ENCODE data around the gene ZNF106.
A peak's percentile ranks its signal among the peaks of the same experiment; 100 is the strongest.

The ZNF106 gene

DNA sequence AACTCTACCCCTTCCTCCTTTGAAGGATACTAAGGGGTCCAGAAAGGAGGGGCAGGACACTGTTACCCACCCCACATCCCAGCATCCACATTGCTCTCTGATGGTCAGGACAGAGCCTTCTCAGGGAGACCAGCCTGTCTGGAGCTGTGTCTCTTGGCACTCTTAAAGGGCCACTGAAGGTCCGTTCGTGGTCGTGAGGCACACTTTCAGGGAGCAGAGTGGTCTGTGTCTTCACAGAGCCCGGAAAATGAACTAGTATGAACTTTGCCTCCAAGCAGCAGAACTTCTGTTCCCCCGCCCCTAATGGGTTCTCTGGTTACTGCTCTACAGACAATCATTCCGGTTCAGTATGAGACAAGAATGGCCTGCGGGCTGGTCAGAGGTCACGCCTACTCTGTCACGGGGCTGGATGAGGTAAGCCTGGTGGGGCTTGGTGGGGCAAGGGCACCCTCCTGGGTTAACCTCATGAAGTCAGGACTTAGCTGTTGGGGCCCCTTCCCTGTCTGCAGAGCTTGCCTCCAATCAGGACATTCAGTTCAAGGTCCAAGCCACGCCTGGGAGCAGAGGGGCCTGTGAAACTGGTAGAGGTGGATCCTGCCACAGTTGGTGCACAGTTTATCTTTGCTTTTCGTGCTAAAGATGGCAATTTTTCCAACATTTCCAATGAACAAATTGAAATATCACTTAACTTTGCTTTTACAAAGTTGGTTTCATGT is 98.5 kb downstream of the ZNF106 start:
- no peak overlapping the region for H3K4me3 ChIP-seq (ENCODE audit: low read length)
- TF ChIP-seq, protein P1, sequence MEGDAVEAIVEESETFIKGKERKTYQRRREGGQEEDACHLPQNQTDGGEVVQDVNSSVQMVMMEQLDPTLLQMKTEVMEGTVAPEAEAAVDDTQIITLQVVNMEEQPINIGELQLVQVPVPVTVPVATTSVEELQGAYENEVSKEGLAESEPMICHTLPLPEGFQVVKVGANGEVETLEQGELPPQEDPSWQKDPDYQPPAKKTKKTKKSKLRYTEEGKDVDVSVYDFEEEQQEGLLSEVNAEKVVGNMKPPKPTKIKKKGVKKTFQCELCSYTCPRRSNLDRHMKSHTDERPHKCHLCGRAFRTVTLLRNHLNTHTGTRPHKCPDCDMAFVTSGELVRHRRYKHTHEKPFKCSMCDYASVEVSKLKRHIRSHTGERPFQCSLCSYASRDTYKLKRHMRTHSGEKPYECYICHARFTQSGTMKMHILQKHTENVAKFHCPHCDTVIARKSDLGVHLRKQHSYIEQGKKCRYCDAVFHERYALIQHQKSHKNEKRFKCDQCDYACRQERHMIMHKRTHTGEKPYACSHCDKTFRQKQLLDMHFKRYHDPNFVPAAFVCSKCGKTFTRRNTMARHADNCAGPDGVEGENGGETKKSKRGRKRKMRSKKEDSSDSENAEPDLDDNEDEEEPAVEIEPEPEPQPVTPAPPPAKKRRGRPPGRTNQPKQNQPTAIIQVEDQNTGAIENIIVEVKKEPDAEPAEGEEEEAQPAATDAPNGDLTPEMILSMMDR (IDR thresholded peaks at IDR 0.05; ENCODE audit: insufficient read depth, low read depth, low read length, missing control alignments), result no peak
- DNase-seq (ENCODE audit: low read depth), result no peak

DNA sequence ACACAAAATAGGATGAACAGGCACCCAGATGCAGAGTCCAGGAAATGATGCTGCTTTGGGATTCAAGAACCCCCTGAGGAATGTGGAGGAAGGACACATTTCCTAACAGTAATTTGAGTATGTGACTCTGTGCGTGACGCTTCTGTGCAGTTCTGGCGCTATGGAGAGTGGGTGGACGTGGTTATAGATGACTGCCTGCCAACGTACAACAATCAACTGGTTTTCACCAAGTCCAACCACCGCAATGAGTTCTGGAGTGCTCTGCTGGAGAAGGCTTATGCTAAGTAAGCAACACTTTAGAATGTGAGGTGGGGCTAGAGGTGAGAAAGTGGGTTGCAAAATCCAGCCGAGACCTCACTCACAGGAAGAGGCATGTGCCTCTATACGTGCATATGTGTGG is 103.3 kb downstream of the ZNF106 start:
- no peak for DNase-seq (ENCODE audit: low read depth)
- no peak overlapping the region for H3K4me3 ChIP-seq (ENCODE audit: low read length)
- TF ChIP-seq, protein P1 (IDR thresholded peaks at IDR 0.05; ENCODE audit: insufficient read depth, low read depth, low read length, missing control alignments), result no peak

DNA sequence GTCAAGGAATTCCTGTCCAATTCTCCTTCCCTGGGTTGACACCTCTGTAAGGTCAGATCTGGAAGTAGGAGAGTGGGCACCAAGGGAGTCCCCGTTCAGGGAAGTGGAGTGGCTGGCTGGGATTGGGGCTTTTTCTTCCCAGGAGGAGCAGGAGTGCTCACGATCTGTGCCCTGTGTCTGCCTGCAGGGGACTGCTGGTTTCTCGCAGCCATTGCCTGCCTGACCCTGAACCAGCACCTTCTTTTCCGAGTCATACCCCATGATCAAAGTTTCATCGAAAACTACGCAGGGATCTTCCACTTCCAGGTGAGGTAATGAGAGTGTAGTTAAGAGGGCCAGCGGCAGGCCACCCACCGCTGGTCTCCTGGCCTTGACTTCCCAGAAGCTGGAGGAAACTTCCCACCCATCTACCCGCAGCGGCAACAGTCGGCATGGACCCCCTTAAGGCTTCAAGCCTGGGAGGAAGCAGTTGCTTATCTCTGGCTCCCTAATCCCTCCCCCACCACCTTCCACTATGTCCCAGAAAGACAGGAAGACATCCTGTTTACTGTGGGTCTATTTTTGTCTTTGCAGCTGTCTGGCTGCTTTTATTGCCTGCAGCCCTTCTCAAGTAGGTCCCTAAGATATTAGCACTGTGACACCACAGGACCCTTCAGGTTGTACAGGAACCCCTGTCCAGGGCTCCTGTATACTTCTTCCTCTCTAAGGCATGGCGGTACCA is 104.8 kb downstream of the ZNF106 start:
- TF ChIP-seq, protein P1 (IDR thresholded peaks at IDR 0.05; ENCODE audit: insufficient read depth, low read depth, low read length, missing control alignments), result no peak
- H3K4me3 ChIP-seq (ENCODE audit: low read length), result no peak overlapping the region
- no peak for DNase-seq (ENCODE audit: low read depth)

DNA sequence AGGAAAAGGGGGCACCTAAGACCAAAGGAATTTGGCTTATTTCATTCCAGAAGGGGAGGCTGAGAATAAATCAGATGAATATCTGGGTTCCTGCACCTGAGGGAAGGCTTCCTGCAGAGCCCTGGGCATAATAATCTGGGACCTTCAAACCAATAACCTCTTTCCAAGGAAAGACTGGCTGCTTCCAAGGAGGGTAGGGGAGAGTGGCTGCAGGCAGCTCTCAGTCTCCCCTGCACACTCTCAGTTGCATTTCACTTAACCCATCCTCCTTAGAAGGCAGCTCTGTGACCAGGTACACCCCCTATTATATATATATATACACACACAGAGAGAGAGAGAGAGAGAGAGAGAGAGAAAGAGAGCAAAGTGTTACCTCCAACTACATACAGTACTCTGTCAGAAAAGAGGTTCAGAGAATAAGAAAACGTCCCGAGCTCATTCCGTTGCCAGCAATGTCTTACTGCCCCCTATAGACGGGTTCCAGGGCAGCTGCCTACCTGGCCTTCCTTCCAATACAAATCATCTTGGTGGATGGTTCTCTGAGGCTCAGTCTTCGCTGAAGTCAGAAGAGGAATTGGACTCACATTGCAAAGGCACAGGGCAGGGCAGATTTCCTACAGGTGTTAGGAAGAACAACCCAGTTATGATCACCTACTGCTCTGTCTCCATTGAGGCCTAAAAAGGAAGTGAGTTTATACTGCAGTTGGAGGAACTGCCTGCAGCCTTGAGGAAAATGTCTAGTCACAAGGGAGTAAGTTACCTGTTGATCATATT is 105.5 kb downstream of the ZNF106 start:
- peak; percentile 57 for DNase-seq (ENCODE audit: low read depth)
- no peak overlapping the region for H3K4me3 ChIP-seq (ENCODE audit: low read length)
- TF ChIP-seq, protein P1 (IDR thresholded peaks at IDR 0.05; ENCODE audit: insufficient read depth, low read depth, low read length, missing control alignments), result peak; percentile 70

DNA sequence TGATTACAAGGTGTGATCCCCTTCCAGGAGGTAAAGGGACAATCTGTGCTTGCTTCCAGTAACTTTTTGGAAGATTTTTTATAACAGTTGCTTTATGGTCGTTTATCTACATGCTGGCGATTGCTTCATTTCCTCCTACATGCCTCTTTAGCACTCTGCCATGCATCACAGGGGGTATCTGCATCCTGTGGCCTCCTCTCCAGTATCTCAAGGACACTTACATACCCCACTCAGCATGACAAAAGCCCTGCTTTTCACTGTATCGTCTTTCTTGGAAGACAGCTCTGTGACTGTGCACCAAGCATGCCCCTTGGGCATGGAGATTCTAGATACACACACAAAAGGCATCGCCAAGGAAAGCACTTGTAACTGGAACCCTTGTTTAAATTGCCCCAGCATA is 106.3 kb downstream of the ZNF106 start:
- TF ChIP-seq, protein P1 (IDR thresholded peaks at IDR 0.05; ENCODE audit: insufficient read depth, low read depth, low read length, missing control alignments), result no peak
- DNase-seq (ENCODE audit: low read depth), result no peak
- no peak overlapping the region for H3K4me3 ChIP-seq (ENCODE audit: low read length)

DNA sequence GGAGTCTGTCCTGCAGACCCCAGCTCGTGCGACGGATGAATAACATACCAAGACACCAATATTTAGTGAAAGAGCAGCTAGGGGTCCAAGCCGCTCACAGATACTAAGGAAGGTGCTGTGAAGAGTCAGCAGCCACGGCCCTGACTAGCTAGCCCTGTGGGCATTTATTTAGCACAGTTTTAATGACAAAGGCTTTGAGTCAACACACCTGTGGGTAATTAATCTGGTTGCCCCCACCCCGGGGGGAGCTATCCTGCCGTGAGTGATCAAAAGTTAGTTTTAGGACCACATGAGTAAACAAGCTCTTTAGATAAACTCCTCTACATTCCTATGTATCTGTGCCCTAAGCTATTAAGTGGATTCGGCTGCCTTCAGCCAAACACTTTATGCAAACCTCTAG is 112.9 kb downstream of the ZNF106 start:
- no peak for DNase-seq (ENCODE audit: low read depth)
- TF ChIP-seq, protein P1 (IDR thresholded peaks at IDR 0.05; ENCODE audit: insufficient read depth, low read depth, low read length, missing control alignments), result no peak
- no peak overlapping the region for H3K4me3 ChIP-seq (ENCODE audit: low read length)

Data from epithelial cell of esophagus (primary cell).